ENCODE measurements around the gene SKIC8.

GRCh38 chr15:78327466-78327865 is 28.1 kb upstream of the SKIC8 start:
- TF ChIP-seq CTCF (conservative IDR thresholded peaks at IDR 0.05; ENCODE audit: low read length) (no peak), EZH2phosphoT487 (IDR thresholded peaks at IDR 0.05; ENCODE audit: borderline replicate concordance, low read depth, low read length) (no peak)

All from OCI-LY7 (cell line).